Measurements from ENCODE around the gene TSPAN9.
A peak's percentile ranks its signal among the peaks of the same experiment; 100 is the strongest.

TSPAN9 gene

GRCh38 chr12:3145546-3146310 is 68.5 kb downstream of the TSPAN9 start:
- no peak for TF ChIP-seq CTCF (conservative IDR thresholded peaks at IDR 0.05; ENCODE audit: low read depth, low read length)
- no peak for DNase-seq (ENCODE audit: low read depth)
- H3K4me3 ChIP-seq (ENCODE audit: low read depth, low read length): no peak overlapping the region

DNA sequence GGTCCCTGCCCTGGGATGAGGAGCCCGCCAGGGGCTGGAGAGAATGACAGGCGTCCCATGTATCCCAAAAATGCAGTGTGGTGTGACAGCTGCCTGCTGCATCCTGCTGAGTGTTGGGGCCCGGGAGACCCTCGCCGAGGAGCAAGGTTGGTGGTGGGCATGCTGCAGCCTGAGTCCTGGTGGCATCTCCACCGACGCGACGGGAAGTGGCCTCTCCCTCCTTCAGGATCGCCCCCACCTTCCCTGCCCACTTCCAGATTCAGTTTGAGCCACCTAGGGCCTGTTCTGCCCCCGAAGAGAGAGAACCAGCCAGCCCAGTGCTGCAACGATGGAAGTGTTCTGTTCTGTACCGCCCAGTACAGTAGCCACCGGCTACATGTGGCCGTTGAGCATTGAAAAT is 70.1 kb downstream of the TSPAN9 start:
- TF ChIP-seq CTCF (conservative IDR thresholded peaks at IDR 0.05; ENCODE audit: low read depth, low read length): no peak
- no peak overlapping the region for H3K4me3 ChIP-seq (ENCODE audit: low read depth, low read length)
- DNase-seq (ENCODE audit: low read depth): no peak

- TF ChIP-seq CTCF (conservative IDR thresholded peaks at IDR 0.05; ENCODE audit: low read depth, low read length): no peak
- DNase-seq (ENCODE audit: low read depth): no peak
- no peak overlapping the region for H3K4me3 ChIP-seq (ENCODE audit: low read depth, low read length)
Observed at GRCh38 chr12:3148366-3149000, 71.3 kb downstream of the TSPAN9 start.

DNA sequence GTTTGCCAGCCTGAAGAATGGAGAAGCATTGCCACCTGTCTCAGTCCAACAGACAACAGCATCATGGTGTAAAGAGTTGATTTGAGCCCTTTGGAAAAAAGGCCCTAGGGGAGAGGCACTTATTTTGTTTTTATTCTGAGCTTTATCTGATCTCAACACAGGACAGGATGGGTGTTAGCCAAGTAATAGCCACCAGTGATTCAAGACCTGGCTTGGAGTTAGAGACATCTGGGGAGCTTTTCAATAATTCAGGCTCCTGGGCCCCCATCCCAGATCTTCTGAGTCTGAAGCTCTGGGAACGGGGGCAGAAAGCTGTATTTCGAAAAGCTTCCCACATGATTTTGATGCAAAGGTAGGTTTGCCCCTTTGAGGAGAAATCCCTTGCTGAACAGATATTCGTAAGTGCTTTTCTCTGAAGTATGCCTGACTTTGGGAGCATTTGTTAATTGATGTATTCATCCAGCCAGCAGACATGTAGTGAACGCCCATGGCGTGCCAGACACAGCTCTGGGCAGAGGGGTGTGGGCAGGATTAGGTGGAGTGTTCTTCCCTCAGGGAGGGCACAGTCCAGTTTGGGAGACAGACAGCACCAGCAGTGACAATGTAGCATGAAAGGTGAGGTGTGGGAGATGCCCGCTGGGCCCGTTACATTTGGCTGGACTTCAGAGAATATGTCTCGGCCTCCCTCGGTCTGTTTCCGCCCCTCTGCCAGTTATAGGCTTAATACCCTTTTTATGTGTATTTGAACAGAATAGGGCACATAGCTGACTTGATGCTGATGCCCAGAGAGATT is 72.5 kb downstream of the TSPAN9 start:
- DNase-seq (ENCODE audit: low read depth): no peak
- no peak for TF ChIP-seq CTCF (conservative IDR thresholded peaks at IDR 0.05; ENCODE audit: low read depth, low read length)
- no peak overlapping the region for H3K4me3 ChIP-seq (ENCODE audit: low read depth, low read length)

GRCh38 chr12:3150308-3150670 is 73.1 kb downstream of the TSPAN9 start:
- no peak for DNase-seq (ENCODE audit: low read depth)
- TF ChIP-seq CTCF (conservative IDR thresholded peaks at IDR 0.05; ENCODE audit: low read depth, low read length): no peak
- no peak overlapping the region for H3K4me3 ChIP-seq (ENCODE audit: low read depth, low read length)

DNA sequence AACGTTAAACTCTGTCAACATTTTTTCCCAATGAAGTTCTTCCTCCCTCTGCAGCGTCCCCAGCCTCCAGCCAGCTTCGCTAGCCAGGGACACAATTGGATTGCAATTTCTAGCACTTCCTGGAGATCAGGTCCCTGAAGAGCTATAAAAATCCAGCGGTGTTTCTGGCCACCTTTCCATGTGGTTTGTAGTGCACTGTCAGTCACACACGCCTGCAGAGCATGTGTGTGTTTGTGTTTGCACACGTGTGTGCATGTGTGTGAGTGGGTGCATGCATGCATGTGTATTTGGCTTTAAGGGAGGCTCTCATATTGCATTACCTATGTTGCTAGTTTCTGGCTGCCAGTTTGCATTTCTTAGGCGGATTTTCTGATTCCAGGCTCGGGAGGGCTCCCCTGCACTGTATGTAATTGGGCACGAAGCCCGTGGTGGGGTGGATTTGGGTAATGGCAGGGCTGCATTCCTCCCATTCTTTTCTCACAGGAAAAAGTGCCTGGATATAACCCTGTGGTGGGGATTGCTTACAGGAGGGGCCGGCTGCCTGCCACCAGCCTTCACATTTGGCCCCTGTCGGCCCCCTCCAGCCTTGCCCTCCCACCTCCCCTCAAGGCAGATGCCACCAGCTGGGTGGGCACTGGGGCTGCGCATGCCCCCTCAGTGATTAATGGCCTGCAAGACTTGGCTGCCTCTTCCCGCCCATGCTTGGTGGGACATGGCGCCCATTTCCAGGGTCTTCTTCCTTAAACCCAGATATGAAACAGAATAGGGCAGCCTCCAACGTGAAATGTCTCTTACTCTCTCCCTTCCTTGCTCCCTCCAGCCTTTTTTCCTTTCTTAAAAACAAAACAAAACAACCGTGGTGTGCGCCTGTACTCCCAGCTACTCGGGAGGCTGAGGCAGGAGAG is 74.0 kb downstream of the TSPAN9 start:
- TF ChIP-seq CTCF (conservative IDR thresholded peaks at IDR 0.05; ENCODE audit: low read depth, low read length): no peak
- DNase-seq (ENCODE audit: low read depth): peak; percentile 73

More for the DNA sequence above, 74.0 kb downstream of the TSPAN9 start:
- no peak overlapping the region for H3K4me3 ChIP-seq (ENCODE audit: low read depth, low read length)
